ENCODE results near the gene ST7.

DNA sequence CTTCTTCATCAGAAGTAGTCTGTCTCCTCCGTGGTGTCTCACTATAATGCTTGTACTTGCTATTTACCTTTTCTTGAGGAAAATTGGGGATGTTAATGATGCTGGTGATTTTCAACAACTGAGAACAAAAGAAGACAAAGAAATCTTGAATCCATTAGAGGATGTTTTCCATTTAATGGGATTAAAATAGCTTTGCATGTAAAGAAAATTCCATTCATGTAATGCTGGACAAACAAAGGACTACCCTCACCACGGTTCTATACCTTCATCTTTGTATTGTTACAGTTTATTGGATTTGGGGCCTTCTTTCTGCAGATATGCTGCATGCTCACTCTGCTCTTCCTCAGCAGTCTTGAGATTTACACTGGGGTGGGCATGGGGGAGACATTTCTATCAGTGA, 241.1 kb downstream of the ST7 start:
- TF ChIP-seq, protein P1, sequence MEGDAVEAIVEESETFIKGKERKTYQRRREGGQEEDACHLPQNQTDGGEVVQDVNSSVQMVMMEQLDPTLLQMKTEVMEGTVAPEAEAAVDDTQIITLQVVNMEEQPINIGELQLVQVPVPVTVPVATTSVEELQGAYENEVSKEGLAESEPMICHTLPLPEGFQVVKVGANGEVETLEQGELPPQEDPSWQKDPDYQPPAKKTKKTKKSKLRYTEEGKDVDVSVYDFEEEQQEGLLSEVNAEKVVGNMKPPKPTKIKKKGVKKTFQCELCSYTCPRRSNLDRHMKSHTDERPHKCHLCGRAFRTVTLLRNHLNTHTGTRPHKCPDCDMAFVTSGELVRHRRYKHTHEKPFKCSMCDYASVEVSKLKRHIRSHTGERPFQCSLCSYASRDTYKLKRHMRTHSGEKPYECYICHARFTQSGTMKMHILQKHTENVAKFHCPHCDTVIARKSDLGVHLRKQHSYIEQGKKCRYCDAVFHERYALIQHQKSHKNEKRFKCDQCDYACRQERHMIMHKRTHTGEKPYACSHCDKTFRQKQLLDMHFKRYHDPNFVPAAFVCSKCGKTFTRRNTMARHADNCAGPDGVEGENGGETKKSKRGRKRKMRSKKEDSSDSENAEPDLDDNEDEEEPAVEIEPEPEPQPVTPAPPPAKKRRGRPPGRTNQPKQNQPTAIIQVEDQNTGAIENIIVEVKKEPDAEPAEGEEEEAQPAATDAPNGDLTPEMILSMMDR (IDR thresholded peaks at IDR 0.05): no peak
- no peak for TF ChIP-seq POLR2A (IDR thresholded peaks at IDR 0.05)
